ENCODE results near the gene PHKB. TPM values are rescaled to one million over a fixed set of nuclear protein-coding genes. Genes with fewer than 3 reads are reported as not detected.
"Not testable (repeated sequence)": the region's sequence is repeated elsewhere in the genome, so short reads cannot be mapped to it uniquely, and the experiment has no call there.

PHKB gene
- total RNA-seq, 1 donor from 2014 or later, result 25.9 TPM

DNA sequence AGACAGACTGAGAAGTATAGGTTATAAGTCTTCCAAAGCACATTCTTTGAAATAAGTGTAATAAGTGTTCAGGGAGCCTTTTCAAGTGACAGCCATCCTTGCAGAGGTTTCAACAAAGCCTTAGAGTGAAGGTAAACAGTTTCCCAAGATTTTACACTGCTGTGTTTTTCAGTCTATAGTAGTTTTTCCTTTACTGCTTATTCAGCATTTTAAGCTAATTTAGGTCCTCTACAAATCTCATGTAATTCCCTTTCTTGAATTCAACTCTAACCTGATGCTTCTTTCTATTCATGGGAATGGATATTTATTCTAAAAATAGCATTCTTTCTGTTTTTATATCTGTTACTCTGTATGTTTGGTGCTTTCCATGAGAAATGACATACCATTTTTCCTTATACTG is 211.3 kb downstream of the PHKB start:
- no peak for TF ChIP-seq CTCF (conservative IDR thresholded peaks at IDR 0.05; ENCODE audit: low read depth, low read length)
- DNase-seq (ENCODE audit: low read depth), result no peak
- no peak overlapping the region for H3K4me3 ChIP-seq (ENCODE audit: low read depth, low read length)

GRCh38 chr16:47676635-47677177 is 215.6 kb downstream of the PHKB start:
- DNase-seq (ENCODE audit: low read depth), result no peak
- no peak for TF ChIP-seq CTCF (conservative IDR thresholded peaks at IDR 0.05; ENCODE audit: low read depth, low read length)
- H3K4me3 ChIP-seq (ENCODE audit: low read depth, low read length), result no peak overlapping the region

GRCh38 chr16:47681571-47681970 is 220.4 kb downstream of the PHKB start:
- DNase-seq (ENCODE audit: low read depth); H3K4me3 ChIP-seq (ENCODE audit: low read depth, low read length): not testable (repeated sequence)

- H3K4me3 ChIP-seq (ENCODE audit: low read depth, low read length), result no peak overlapping the region
- DNase-seq (ENCODE audit: low read depth), result no peak
- no peak for TF ChIP-seq CTCF (conservative IDR thresholded peaks at IDR 0.05; ENCODE audit: low read depth, low read length)
These were observed 226.6 kb downstream of the PHKB start for GRCh38 chr16:47687694-47688093.

GRCh38 chr16:47693226-47693625 is 232.1 kb downstream of the PHKB start:
- TF ChIP-seq CTCF (conservative IDR thresholded peaks at IDR 0.05; ENCODE audit: low read depth, low read length), result no peak
- H3K4me3 ChIP-seq (ENCODE audit: low read depth, low read length), result no peak overlapping the region
- no peak for DNase-seq (ENCODE audit: low read depth)

DNA sequence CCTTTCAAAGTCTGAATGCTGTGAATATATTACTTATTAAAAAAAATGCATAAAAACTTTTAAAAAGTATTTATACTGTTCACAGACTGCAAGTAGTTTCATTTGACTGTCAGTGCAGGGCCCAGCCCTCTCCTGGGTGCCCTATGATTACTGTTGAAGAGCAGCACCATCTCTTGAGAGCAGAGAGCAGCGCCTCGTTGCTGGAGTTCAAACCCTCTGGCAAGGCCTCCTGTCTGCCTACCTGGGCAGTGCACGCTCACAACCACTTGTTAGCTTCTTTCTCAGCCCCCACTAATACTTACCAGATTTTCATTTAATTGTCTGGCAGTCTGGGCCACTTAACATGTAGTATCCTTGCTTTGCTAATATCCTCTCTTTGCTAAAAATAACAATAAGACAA is 233.4 kb downstream of the PHKB start:
- H3K4me3 ChIP-seq (ENCODE audit: low read depth, low read length), result no peak overlapping the region
- DNase-seq (ENCODE audit: low read depth), result no peak
- no peak for TF ChIP-seq CTCF (conservative IDR thresholded peaks at IDR 0.05; ENCODE audit: low read depth, low read length)

DNA sequence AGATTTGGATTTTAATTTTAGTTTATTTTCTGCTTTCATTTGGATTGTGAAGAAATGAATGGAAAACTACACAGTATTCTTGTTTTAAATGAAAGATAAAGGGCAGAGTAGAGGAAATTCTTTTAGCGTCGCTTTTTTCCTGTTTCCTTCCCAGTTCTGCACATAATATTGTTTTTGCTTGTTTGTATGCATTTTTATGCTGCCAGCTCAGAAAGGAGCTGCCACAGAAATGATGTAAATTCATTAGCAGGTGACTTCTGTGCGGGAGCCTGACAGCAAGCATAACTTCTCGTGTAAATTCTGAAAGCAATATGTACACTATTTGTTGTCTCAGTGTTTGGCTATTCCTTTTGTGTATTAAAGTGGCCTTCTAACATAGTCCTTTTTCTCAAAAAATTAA is 234.6 kb downstream of the PHKB start:
- no peak for DNase-seq (ENCODE audit: low read depth)
- no peak overlapping the region for H3K4me3 ChIP-seq (ENCODE audit: low read depth, low read length)
- TF ChIP-seq CTCF (conservative IDR thresholded peaks at IDR 0.05; ENCODE audit: low read depth, low read length), result no peak

Data from epithelial cell of proximal tubule (primary cell).